Hepatocyte (in vitro differentiated cells): ENCODE measurements around the gene CEBPG.

Experiments used
- EZH2 ChIP-seq: fragments of 200-600 bp; sonication (generic); IDR thresholded peaks from 2 replicates; pipeline ENCODE4 v1.6.1; 2016; ENCODE audit warnings: antibody characterized with exemption, mild to moderate bottlenecking, borderline replicate concordance
- EZH2phosphoT487 ChIP-seq: fragments of 200-600 bp; sonication (generic); IDR thresholded peaks from one replicate; pipeline ENCODE4 v1.6.1; 2018; ENCODE audit warnings: antibody characterized with exemption, mild to moderate bottlenecking, low read depth, moderate library complexity; ENCODE audit not compliant: unreplicated experiment, severe bottlenecking

DNA sequence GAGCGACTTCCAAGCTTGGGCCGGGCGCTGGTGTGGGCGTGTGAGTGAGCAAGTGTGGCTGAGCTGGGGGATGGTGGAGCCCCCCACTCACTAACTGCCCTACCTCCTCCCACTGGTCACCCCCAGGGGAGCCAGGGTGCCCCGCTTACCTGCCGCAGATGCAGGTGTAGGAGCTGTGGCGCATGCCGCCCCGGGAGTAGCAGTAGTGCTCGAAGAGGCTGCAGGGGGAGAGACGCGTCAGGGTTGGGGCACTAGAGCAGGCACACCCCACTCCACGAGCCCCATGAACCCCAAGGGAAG lies 39.9 kb downstream of the CEBPG start:
- TF ChIP-seq EZH2 (no peak), EZH2phosphoT487 (no peak)
